CD14-positive monocyte (primary cell): ENCODE measurements around the gene IGF2. TPM values are rescaled to one million over a fixed set of nuclear protein-coding genes. Genes with fewer than 3 reads are reported as not detected.

Experiments used
- DNase-seq, 3 donors: peaks; one replicate each; pipeline ENCODE4 v3.0.0-alpha.2; 2011 to 2022
- H2AFZ ChIP-seq: 2 replicates; pipeline ENCODE4 v1.6.0; 2012; ENCODE audit warnings: mild to moderate bottlenecking, low read depth, low read length, inconsistent platforms; ENCODE audit not compliant: insufficient read depth, poor library complexity, severe bottlenecking
- H3K27ac ChIP-seq, 2 donors: 1 replicate in 1 of 2; 2 replicates in 1 of 2; pipeline ENCODE4 v1.5.1; 2012 to 2013; ENCODE audit warnings: low read length in 2 of 2, control low read depth in 1 of 2, inconsistent platforms in 1 of 2, low read depth in 1 of 2, mild to moderate bottlenecking in 1 of 2
- H3K27me3 ChIP-seq, 2 donors: one replicate each; pipeline versions ENCODE4 v1.6.0 to v1.6.1; 2011 to 2013; ENCODE audit warnings: low read length in 2 of 2; ENCODE audit not compliant: control insufficient read depth in 2 of 2, insufficient read depth in 2 of 2
- H3K36me3 ChIP-seq, 2 donors: replicated peaks in 1 of 2; 1 replicate in 1 of 2; 2 replicates in 1 of 2; pipeline versions ENCODE4 v1.5.1 to v1.6.1; 2012 to 2013; ENCODE audit warnings: low read length in 2 of 2, control low read depth in 1 of 2, inconsistent platforms in 1 of 2, mild to moderate bottlenecking in 1 of 2; ENCODE audit not compliant: insufficient read depth in 2 of 2, control insufficient read depth in 1 of 2
- H3K4me1 ChIP-seq, 2 donors: 1 replicate in 1 of 2; 2 replicates in 1 of 2; pipeline versions ENCODE4 v1.5.1 to v1.6.1; 2012 to 2013; ENCODE audit warnings: low read length in 2 of 2, control low read depth in 1 of 2, inconsistent platforms in 1 of 2, mild to moderate bottlenecking in 1 of 2, moderate library complexity in 1 of 2; ENCODE audit not compliant: insufficient read depth in 2 of 2, control insufficient read depth in 1 of 2
- H3K4me2 ChIP-seq: replicated peaks from 2 replicates; pipeline ENCODE3; 2012; ENCODE audit warnings: low read length, moderate library complexity, mild to moderate bottlenecking; ENCODE audit not compliant: poor library complexity, severe bottlenecking; ENCODE audit errors: extremely low read depth
- H3K4me3 ChIP-seq, 3 experiments: fragments of 200-600 bp in 1 of 3; sonication (generic) in 1 of 3; replicated peaks in 1 of 3; 1 replicate in 2 of 3; 2 replicates in 1 of 3; pipeline ENCODE4 v1.5.1; 2011 to 2013; ENCODE audit warnings: low read length in 3 of 3, mild to moderate bottlenecking in 3 of 3, control low read depth in 2 of 3, low read depth in 2 of 3, inconsistent platforms in 1 of 3, moderate library complexity in 1 of 3
- H3K79me2 ChIP-seq: 2 replicates; pipeline ENCODE4 v1.6.0; 2012; ENCODE audit warnings: mild to moderate bottlenecking, control low read depth, inconsistent platforms, low read length, moderate library complexity; ENCODE audit not compliant: insufficient read depth
- H3K9ac ChIP-seq: 2 replicates; pipeline ENCODE4 v1.6.0; 2017; ENCODE audit warnings: low read length, mild to moderate bottlenecking; ENCODE audit not compliant: insufficient read depth, poor library complexity, severe bottlenecking
- H3K9me3 ChIP-seq, 2 donors: replicated peaks in 1 of 2; 1 replicate in 1 of 2; 2 replicates in 1 of 2; pipeline versions ENCODE4 v1.5.1 to v1.6.1; 2012 to 2013; ENCODE audit warnings: low read length in 2 of 2, control low read depth in 1 of 2; ENCODE audit not compliant: control insufficient read depth in 1 of 2, insufficient read depth in 1 of 2
- H4K20me1 ChIP-seq: 2 replicates; pipeline ENCODE4 v1.6.0; 2012; ENCODE audit warnings: mild to moderate bottlenecking, low read length, control low read depth, moderate library complexity; ENCODE audit not compliant: insufficient read depth
- H3K27ac Mint-ChIP-seq, 7 donors: one replicate each; pipeline ENCODE4 v1.8.0; 2020; ENCODE audit warnings: mild to moderate bottlenecking in 7 of 7, mixed read lengths in 7 of 7, moderate library complexity in 6 of 7, inconsistent platforms in 2 of 7
- H3K27me3 Mint-ChIP-seq, 3 donors: one replicate each; pipeline ENCODE4 v1.8.0; 2021 to 2022; ENCODE audit warnings: low read depth in 3 of 3, mild to moderate bottlenecking in 3 of 3, mixed read lengths in 3 of 3, moderate library complexity in 3 of 3, inconsistent platforms in 1 of 3
- H3K36me3 Mint-ChIP-seq, 2 donors: one replicate each; pipeline ENCODE4 v1.8.0; 2020; ENCODE audit warnings: mixed read lengths in 2 of 2, inconsistent platforms in 1 of 2, mild to moderate bottlenecking in 1 of 2
- H3K4me1 Mint-ChIP-seq: one replicate; pipeline ENCODE4 v1.8.0; 2020; ENCODE audit warnings: mild to moderate bottlenecking, mixed read lengths
- H3K4me3 Mint-ChIP-seq, 2 donors: one replicate each; pipeline ENCODE4 v1.8.0; 2020; ENCODE audit warnings: mild to moderate bottlenecking in 2 of 2, mixed read lengths in 2 of 2, moderate library complexity in 1 of 2
- H3K9me3 Mint-ChIP-seq, 7 donors: one replicate each; pipeline ENCODE4 v1.8.0; 2020 to 2022; ENCODE audit warnings: mixed read lengths in 7 of 7, mild to moderate bottlenecking in 6 of 7, moderate library complexity in 6 of 7, inconsistent platforms in 2 of 7
- CTCF ChIP-seq: fragments of 200-600 bp; IDR thresholded peaks from one replicate; pipeline ENCODE4 v1.8.0; 2022; ENCODE audit warnings: antibody characterized with exemption, mild to moderate bottlenecking
- WGBS: methylation state at CpG from one replicate; pipeline ENCODE4 v1.1.5; 2013; ENCODE audit warnings: missing lambda C conversion rate; ENCODE audit not compliant: insufficient coverage; 5-methylcytosine and 5-hydroxymethylcytosine counted together
- intact Hi-C, 2 donors: fragments of 100-400 bp; cut with micrococcal nuclease; formaldehyde crosslinking; loops; one replicate each; pipeline versions ENCODE4 v1.15.0 to v1.15.1; 2023
- polyA plus RNA-seq, 3 donors: library from polyadenylated mRNA; depleted of rRNA in 1 of 3; unstranded in 2 of 3; stranded (reverse) in 1 of 3; fragments of 300-500 nt in 2 of 3; fragments of >200 nt in 1 of 3; fragmentation: Illumina TruSeq in 2 of 3; gene quantifications; 1 replicate in 2 of 3; 2 replicates in 1 of 3; pipeline ENCODE4 v1.2.3, GENCODE V29; 2012 to 2021

The IGF2 gene
- polyA plus RNA-seq, 3 donors = not detected

- intact Hi-C loops = no loop called here
- Histone ChIP-seq H3K4me2 (no peak overlapping the region), H3K4me1 (no peaks in the 10 kb centered on the region), H3K9ac (no peak overlapping the region), H3K27me3 (peaks cover 0 to 2% of the 10 kb centered on the region in 2 donors), H3K36me3 (no peaks in the 10 kb centered on the region), H3K27ac (no peak overlapping the region), H4K20me1 (no peaks in the 10 kb centered on the region), H3K4me3 (no peak overlapping the region), H3K79me2 (no peaks in the 10 kb centered on the region), H3K9me3 (no peaks in the 10 kb centered on the region), H2AFZ (no peak overlapping the region)
- Mint-ChIP-seq H3K4me3 (no peak overlapping the region), H3K27me3 (peaks cover 6 to 30% (median 7%) of the 10 kb centered on the region in 3 donors), H3K27ac (no peak overlapping the region), H3K9me3 (no peaks in the 10 kb centered on the region), H3K36me3 (no peaks in the 10 kb centered on the region), H3K4me1 (no peaks in the 10 kb centered on the region)
- WGBS = 90% methylated on average over 13 of the region's 20 CpGs
- DNase-seq = no peak
- TF ChIP-seq CTCF = no peak
Observed at GRCh38 chr11:2164861-2165555, 25.8 kb upstream of the IGF2 start.

GRCh38 chr11:2164081-2164480 lies 24.9 kb upstream of the IGF2 start:
- Mint-ChIP-seq H3K9me3 (peaks cover 0 to under 1% (median 0%) of the 10 kb centered on the region in 7 donors), H3K4me1 (no peaks in the 10 kb centered on the region), H3K27ac (no peak overlapping the region), H3K4me3 (no peak overlapping the region), H3K36me3 (no peaks in the 10 kb centered on the region), H3K27me3 (peaks cover 5 to 30% (median 6%) of the 10 kb centered on the region in 3 donors)
- intact Hi-C loops = no loop called here
- H3K4me2 ChIP-seq = no peak overlapping the region
- no peak overlapping the region for H3K4me3 ChIP-seq
- H3K27me3 ChIP-seq = peaks cover 0 to 2% of the 10 kb centered on the region in 2 donors
- no peaks in the 10 kb centered on the region for H3K79me2 ChIP-seq
- H4K20me1 ChIP-seq = no peaks in the 10 kb centered on the region
- no peak overlapping the region for H3K9ac ChIP-seq
- H3K9me3 ChIP-seq = no peaks in the 10 kb centered on the region
- DNase-seq = no peak
- WGBS = 85% methylated on average over 10 of the region's 22 CpGs
- no peak for TF ChIP-seq CTCF
- H3K27ac ChIP-seq = no peak overlapping the region
- no peak overlapping the region for H2AFZ ChIP-seq
- H3K36me3 ChIP-seq = no peaks in the 10 kb centered on the region
- no peaks in the 10 kb centered on the region for H3K4me1 ChIP-seq
